Hepatocyte (in vitro differentiated cells): ENCODE results near the gene CABLES2. TPM values are rescaled to one million over a fixed set of nuclear protein-coding genes. Genes with fewer than 3 reads are reported as not detected.
A peak's percentile ranks its signal among the peaks of the same experiment; 100 is the strongest.

Experiments used
- DNase-seq: peaks from one replicate; pipeline ENCODE4 v3.0.0-alpha.2; 2016; ENCODE audit warnings: low spot score
- H2AFZ ChIP-seq: fragments of 200-600 bp; sonication (generic); 2 replicates; pipeline ENCODE4 v1.6.0; 2016; ENCODE audit warnings: antibody characterized with exemption, mild to moderate bottlenecking
- H3K27ac ChIP-seq: fragments of 200-600 bp; sonication (generic); 2 replicates; pipeline ENCODE4 v1.5.1; 2016; ENCODE audit warnings: mild to moderate bottlenecking
- H3K27me3 ChIP-seq: fragments of 200-600 bp; sonication (generic); 2 replicates; pipeline ENCODE4 v1.6.1; 2016
- H3K36me3 ChIP-seq: fragments of 200-600 bp; sonication (generic); replicated peaks from 2 replicates; pipeline ENCODE4 v1.5.1; 2016; ENCODE audit warnings: low read depth; ENCODE audit not compliant: insufficient read depth
- H3K4me1 ChIP-seq: fragments of 200-600 bp; sonication (generic); 2 replicates; pipeline ENCODE4 v1.5.1; 2016; ENCODE audit warnings: mild to moderate bottlenecking, moderate library complexity; ENCODE audit not compliant: insufficient read depth
- H3K4me2 ChIP-seq: fragments of 200-600 bp; sonication (generic); 2 replicates; pipeline ENCODE4 v1.6.0; 2016
- H3K4me3 ChIP-seq: fragments of 200-600 bp; sonication (generic); 2 replicates; pipeline ENCODE4 v1.5.1; 2016; ENCODE audit warnings: mild to moderate bottlenecking
- H3K79me2 ChIP-seq: fragments of 200-600 bp; sonication (generic); 2 replicates; pipeline ENCODE4 v1.6.0; 2017; ENCODE audit warnings: mild to moderate bottlenecking
- H3K9me2 ChIP-seq: fragments of 200-600 bp; sonication (generic); replicated peaks from 2 replicates; pipeline ENCODE4 v1.6.0; 2017; ENCODE audit warnings: mild to moderate bottlenecking; ENCODE audit not compliant: insufficient read depth
- H3K9me3 ChIP-seq: fragments of 200-600 bp; sonication (generic); 2 replicates; pipeline ENCODE4 v1.5.1; 2016; ENCODE audit warnings: low read depth, mild to moderate bottlenecking
- H4K20me1 ChIP-seq: fragments of 200-600 bp; sonication (generic); 2 replicates; pipeline ENCODE4 v1.6.0; 2016; ENCODE audit warnings: mild to moderate bottlenecking; ENCODE audit not compliant: insufficient read depth, poor library complexity, severe bottlenecking
- CTCF ChIP-seq: fragments of 200-600 bp; sonication (generic); IDR thresholded peaks from 2 replicates; pipeline ENCODE4 v1.5.1; 2016; ENCODE audit warnings: antibody characterized with exemption, mild to moderate bottlenecking; ENCODE audit not compliant: poor library complexity
- EZH2 ChIP-seq: fragments of 200-600 bp; sonication (generic); IDR thresholded peaks from 2 replicates; pipeline ENCODE4 v1.6.1; 2016; ENCODE audit warnings: antibody characterized with exemption, mild to moderate bottlenecking, borderline replicate concordance
- EZH2phosphoT487 ChIP-seq: fragments of 200-600 bp; sonication (generic); IDR thresholded peaks from one replicate; pipeline ENCODE4 v1.6.1; 2018; ENCODE audit warnings: antibody characterized with exemption, mild to moderate bottlenecking, low read depth, moderate library complexity; ENCODE audit not compliant: unreplicated experiment, severe bottlenecking
- WGBS: methylation state at CpG from one replicate; pipeline ENCODE4 v1.1.6; 2016; ENCODE audit warnings: low lambda C conversion rate; ENCODE audit errors: missing lambda C conversion rate; 5-methylcytosine and 5-hydroxymethylcytosine counted together
- polyA plus RNA-seq: library from polyadenylated mRNA; unstranded; fragments of >200 nt; fragmentation: Nextera tagmentation; extraction: Ambion mirVana; gene quantifications from 2 replicates; pipeline ENCODE4 v1.2.1, GENCODE V29; 2016
- total RNA-seq: library from RNA; depleted of rRNA; stranded (reverse); fragments of >200 nt; gene quantifications from 2 replicates; pipeline ENCODE4 v1.2.3, GENCODE V29; 2014

Gene CABLES2
- total and polyA plus RNA-seq, 2 experiments from 2014 or later, result 8.6 to 19.1 TPM

GRCh38 chr20:62409931-62410745 is 3.1 kb upstream of the CABLES2 start:
- no peak for TF ChIP-seq EZH2phosphoT487
- TF ChIP-seq EZH2, result no peak
- TF ChIP-seq CTCF, result peak; percentile 75
- H3K79me2 ChIP-seq, result peaks cover 16% of the 10 kb centered on the region
- no peaks in the 10 kb centered on the region for H3K36me3 ChIP-seq
- no peak overlapping the region for H2AFZ ChIP-seq
- H3K4me3 ChIP-seq, result no peak overlapping the region
- no peaks in the 10 kb centered on the region for H3K27me3 ChIP-seq
- no peaks in the 10 kb centered on the region for H4K20me1 ChIP-seq
- DNase-seq, result peak; percentile 74
- H3K4me2 ChIP-seq, result peak overlapping the region; percentile 59
- peaks cover 39% of the 10 kb centered on the region for H3K4me1 ChIP-seq
- peak overlapping the region; percentile 16 for H3K27ac ChIP-seq
- no peaks in the 10 kb centered on the region for H3K9me2 ChIP-seq
- no peaks in the 10 kb centered on the region for H3K9me3 ChIP-seq
- 19% methylated on average over 28 of the region's 30 CpGs for WGBS

- H3K27ac ChIP-seq, result peak overlapping the region; percentile 1
Measured at GRCh38 chr20:62409086-62409853, 2.2 kb upstream of the CABLES2 start.

GRCh38 chr20:62408640-62409039 is 1.6 kb upstream of the CABLES2 start:
- H4K20me1 ChIP-seq, result no peaks in the 10 kb centered on the region

More at GRCh38 chr20:62409086-62409853, 2.2 kb upstream of the CABLES2 start:
- Histone ChIP-seq H3K27me3 (no peaks in the 10 kb centered on the region), H3K4me1 (peaks cover 39% of the 10 kb centered on the region), H3K36me3 (no peaks in the 10 kb centered on the region), H3K4me2 (no peak overlapping the region), H2AFZ (no peak overlapping the region), H3K4me3 (no peak overlapping the region), H3K9me3 (no peaks in the 10 kb centered on the region), H3K79me2 (peaks cover 24% of the 10 kb centered on the region), H3K9me2 (no peaks in the 10 kb centered on the region), H4K20me1 (no peaks in the 10 kb centered on the region)
- TF ChIP-seq EZH2phosphoT487 (no peak), EZH2 (no peak)
- DNase-seq, result no peak
- WGBS, result 92% methylated on average over 12 of the region's 12 CpGs

More at GRCh38 chr20:62408640-62409039, 1.6 kb upstream of the CABLES2 start:
- no peak overlapping the region for H3K4me2 ChIP-seq
- H3K79me2 ChIP-seq, result peaks cover 30% of the 10 kb centered on the region
- no peak overlapping the region for H2AFZ ChIP-seq
- TF ChIP-seq CTCF (no peak), EZH2phosphoT487 (no peak)
- H3K36me3 ChIP-seq, result no peaks in the 10 kb centered on the region
- H3K4me3 ChIP-seq, result no peak overlapping the region
- no peaks in the 10 kb centered on the region for H3K9me2 ChIP-seq
- H3K27me3 ChIP-seq, result no peaks in the 10 kb centered on the region
- WGBS, result 87% methylated on average over 12 of the region's 12 CpGs
- no peak overlapping the region for H3K27ac ChIP-seq
- H3K9me3 ChIP-seq, result no peaks in the 10 kb centered on the region
- DNase-seq, result no peak
- peaks cover 32% of the 10 kb centered on the region for H3K4me1 ChIP-seq
